AG04449 (cell line): ENCODE measurements around the gene GLTP.

Experiments used
- CTCF ChIA-PET: fragments of 350-600 bp; formaldehyde crosslinking; extraction: SDS; loops from one replicate; lab custom pipeline; 2021; ENCODE audit warnings: antibody characterized with exemption; lab: Yijun Ruan, JAX
- POLR2A ChIA-PET: fragments of 400-600, 350-600 bp; formaldehyde crosslinking; extraction: SDS; loops from one replicate; lab custom pipeline; 2020; ENCODE audit warnings: antibody characterized with exemption, inconsistent platforms; lab: Yijun Ruan, JAX
- DNase-seq: peaks from one replicate; pipeline ENCODE4 v3.0.0-alpha.2; 2010; ENCODE audit warnings: low read depth, low spot score
- H3K4me3 ChIP-seq: 2 replicates; pipeline ENCODE4 v1.5.1; 2011; ENCODE audit warnings: low read depth, mild to moderate bottlenecking, control low read depth, low read length
- CTCF ChIP-seq: IDR thresholded peaks from one replicate; pipeline ENCODE4 v1.5.1; 2011; ENCODE audit warnings: mild to moderate bottlenecking, moderate library complexity, low read length, control low read depth, inconsistent platforms; ENCODE audit not compliant: insufficient read depth; ENCODE audit errors: missing control alignments

GLTP gene

GRCh38 chr12:109925185-109925840 lies 45.0 kb upstream of the GLTP start:
- POLR2A ChIA-PET = no interaction called here
- TF ChIP-seq CTCF = no peak
- CTCF ChIA-PET = interaction anchor here (12.6 kb wide), 1 partner anchor 72 kb away, joined by 159 read pairs; no protein-coding TSS in a partner anchor
- DNase-seq = no peak
- H3K4me3 ChIP-seq = no peak overlapping the region

GRCh38 chr12:109923481-109924245 lies 43.3 kb upstream of the GLTP start:
- ChIA-PET CTCF (interaction anchor here (1.1 to 12.6 kb wide), 3 partner anchors 14 to 70 kb away, joined by 3 to 159 read pairs (median 11); no protein-coding TSS in a partner anchor), POLR2A (no interaction called here)
- DNase-seq = no peak
- H3K4me3 ChIP-seq = no peak overlapping the region
- TF ChIP-seq CTCF = no peak

- CTCF ChIA-PET = interaction anchor here (1.1 to 2.4 kb wide), 3 partner anchors 17 to 69 kb away, joined by 3 to 11 read pairs (median 5); no protein-coding TSS in a partner anchor
- DNase-seq = no peak
- no peak for TF ChIP-seq CTCF
- POLR2A ChIA-PET = no interaction called here
- no peak overlapping the region for H3K4me3 ChIP-seq
These were observed 42.7 kb upstream of the GLTP start for GRCh38 chr12:109923038-109923437.

GRCh38 chr12:109921982-109922381 lies 41.6 kb upstream of the GLTP start:
- no peak for DNase-seq
- POLR2A ChIA-PET = no interaction called here
- H3K4me3 ChIP-seq = no peak overlapping the region
- CTCF ChIA-PET = interaction anchor here (1.1 to 2.4 kb wide), 5 partner anchors 16 to 77 kb away, joined by 3 to 11 read pairs (median 5); no protein-coding TSS in a partner anchor
- TF ChIP-seq CTCF = no peak

GRCh38 chr12:109920261-109920780 lies 40.0 kb upstream of the GLTP start:
- ChIA-PET CTCF (interaction anchor here (0.7 to 2.3 kb wide), 12 partner anchors 9 to 114 kb away, joined by 3 to 18 read pairs (median 4); no protein-coding TSS in a partner anchor), POLR2A (interaction anchor here (0.9 kb wide), 1 partner anchor 19 kb away, joined by 3 read pairs; no protein-coding TSS in a partner anchor)
- DNase-seq = no peak
- H3K4me3 ChIP-seq = no peak overlapping the region
- TF ChIP-seq CTCF = peak; percentile 9
